Neural progenitor cell (in vitro differentiated cells): ENCODE results near the gene RGS6.

Experiments used
- EZH2phosphoT487 ChIP-seq: fragments of 200-600 bp; sonication (generic); IDR thresholded peaks from 2 replicates; pipeline ENCODE4 v1.6.1; 2017; ENCODE audit warnings: antibody characterized with exemption
- TF ChIP-seq, protein P1 (sequence below): fragments of 200-600 bp; sonication (generic); IDR thresholded peaks from 2 replicates; pipeline ENCODE4 v1.5.1; 2017; ENCODE audit warnings: antibody characterized with exemption, mild to moderate bottlenecking

DNA sequence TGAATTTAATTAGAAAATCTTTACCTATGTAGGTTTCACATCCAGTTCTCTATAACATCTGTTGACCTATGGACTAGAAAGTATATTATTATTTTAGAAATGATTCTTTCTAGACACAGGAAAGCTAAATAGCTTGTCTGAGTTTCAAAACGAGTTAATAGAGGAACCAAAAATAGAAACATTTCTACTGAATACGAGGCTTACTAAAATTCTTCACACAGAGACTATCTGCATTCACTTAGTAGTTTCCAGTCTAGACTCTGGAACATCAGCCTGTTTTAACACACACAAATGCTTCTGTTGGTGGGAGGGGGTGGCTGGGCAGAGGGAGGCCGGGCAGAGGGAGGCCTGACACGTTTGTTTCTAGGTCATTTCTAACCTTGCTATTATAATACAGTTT is 29.7 kb downstream of the RGS6 start:
- TF ChIP-seq, protein P1, sequence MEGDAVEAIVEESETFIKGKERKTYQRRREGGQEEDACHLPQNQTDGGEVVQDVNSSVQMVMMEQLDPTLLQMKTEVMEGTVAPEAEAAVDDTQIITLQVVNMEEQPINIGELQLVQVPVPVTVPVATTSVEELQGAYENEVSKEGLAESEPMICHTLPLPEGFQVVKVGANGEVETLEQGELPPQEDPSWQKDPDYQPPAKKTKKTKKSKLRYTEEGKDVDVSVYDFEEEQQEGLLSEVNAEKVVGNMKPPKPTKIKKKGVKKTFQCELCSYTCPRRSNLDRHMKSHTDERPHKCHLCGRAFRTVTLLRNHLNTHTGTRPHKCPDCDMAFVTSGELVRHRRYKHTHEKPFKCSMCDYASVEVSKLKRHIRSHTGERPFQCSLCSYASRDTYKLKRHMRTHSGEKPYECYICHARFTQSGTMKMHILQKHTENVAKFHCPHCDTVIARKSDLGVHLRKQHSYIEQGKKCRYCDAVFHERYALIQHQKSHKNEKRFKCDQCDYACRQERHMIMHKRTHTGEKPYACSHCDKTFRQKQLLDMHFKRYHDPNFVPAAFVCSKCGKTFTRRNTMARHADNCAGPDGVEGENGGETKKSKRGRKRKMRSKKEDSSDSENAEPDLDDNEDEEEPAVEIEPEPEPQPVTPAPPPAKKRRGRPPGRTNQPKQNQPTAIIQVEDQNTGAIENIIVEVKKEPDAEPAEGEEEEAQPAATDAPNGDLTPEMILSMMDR = no peak
- TF ChIP-seq EZH2phosphoT487 = no peak
